H1 (cell line): ENCODE data around the gene GFRA4. TPM values are rescaled to one million over a fixed set of nuclear protein-coding genes. Genes with fewer than 3 reads are reported as not detected.

Experiments used
- CTCF ChIA-PET: fragments of 300-600 bp; sonication (Branson Sonifier 250); formaldehyde crosslinking; loops from one replicate; lab custom pipeline; 2021; ENCODE audit not compliant: partially characterized antibody; lab: Charles Lee
- POLR2A ChIA-PET: fragments of 300-600 bp; sonication (Branson Sonifier 250); formaldehyde crosslinking; loops from one replicate; lab custom pipeline; 2021; ENCODE audit warnings: inconsistent platforms; ENCODE audit not compliant: partially characterized antibody; lab: Charles Lee
- DNase-seq, 2 experiments: peaks; one replicate each; pipeline versions ENCODE4 v3.0.0 to v3.0.0-alpha.2; 2010 to 2022; ENCODE audit warnings: low spot score in 2 of 2, low read depth in 1 of 2, mixed read lengths in 1 of 2
- FAIRE-seq: peaks from 2 replicates; lab custom pipeline; 2011; peaks lifted over from hg19 to GRCh38; lab: Jason Lieb, UNC
- H2AFZ ChIP-seq: 2 replicates; pipeline ENCODE4 v1.8.1; 2012; ENCODE audit warnings: low read length, inconsistent platforms
- H2AK5ac ChIP-seq: 2 replicates; pipeline ENCODE4 v1.6.1; 2013; ENCODE audit warnings: low read depth, low read length
- H2BK120ac ChIP-seq: replicated peaks from 2 replicates; pipeline ENCODE3; 2013; ENCODE audit warnings: low read depth, low read length, inconsistent platforms
- H2BK12ac ChIP-seq: 2 replicates; pipeline ENCODE4 v1.6.1; 2013; ENCODE audit warnings: low read depth, low read length
- H2BK15ac ChIP-seq: 2 replicates; pipeline ENCODE4 v1.6.1; 2013; ENCODE audit warnings: low read length
- H2BK20ac ChIP-seq: 2 replicates; pipeline ENCODE4 v1.6.1; 2013; ENCODE audit warnings: low read length
- H2BK5ac ChIP-seq: 2 replicates; pipeline ENCODE4 v1.6.1; 2013; ENCODE audit warnings: low read depth, low read length
- H3K14ac ChIP-seq: 2 replicates; pipeline ENCODE4 v1.6.1; 2013; ENCODE audit warnings: inconsistent platforms; ENCODE audit not compliant: insufficient read length
- H3K18ac ChIP-seq: 2 replicates; pipeline ENCODE4 v1.6.1; 2013; ENCODE audit warnings: low read length; ENCODE audit errors: extremely low read depth
- H3K23ac ChIP-seq: 2 replicates; pipeline ENCODE4 v1.6.1; 2013; ENCODE audit warnings: inconsistent platforms; ENCODE audit not compliant: insufficient read length
- H3K23me2 ChIP-seq: 2 replicates; pipeline ENCODE4 v1.6.1; 2013; ENCODE audit warnings: low read depth, low read length
- H3K27ac ChIP-seq: 2 replicates; pipeline ENCODE4 v1.6.1; 2011; ENCODE audit warnings: low read depth, low read length, inconsistent platforms
- H3K27me3 ChIP-seq, 4 experiments: replicated peaks in 1 of 4; 1 replicate in 1 of 4; 2 replicates in 3 of 4; pipeline versions ENCODE4 v1.6.1 to v1.8.1; 2011 to 2013; ENCODE audit warnings: low read length in 3 of 4, mild to moderate bottlenecking in 3 of 4, inconsistent platforms in 2 of 4, mixed read lengths in 2 of 4, moderate library complexity in 1 of 4; ENCODE audit not compliant: control insufficient read depth in 3 of 4, insufficient read depth in 3 of 4; ENCODE audit errors: extremely low read depth in 1 of 4
- H3K36me3 ChIP-seq, 4 experiments: 2 replicates each; pipeline versions ENCODE4 v1.6.1 to v1.8.1; 2011 to 2013; ENCODE audit warnings: mild to moderate bottlenecking in 4 of 4, low read length in 3 of 4, moderate library complexity in 2 of 4, control low read depth in 1 of 4, inconsistent platforms in 1 of 4; ENCODE audit not compliant: insufficient read depth in 4 of 4, control insufficient read depth in 2 of 4
- H3K4ac ChIP-seq: replicated peaks from 2 replicates; pipeline ENCODE3; 2013; ENCODE audit warnings: low read length, low read depth, mixed read lengths, inconsistent platforms; ENCODE audit not compliant: insufficient read length
- H3K4me1 ChIP-seq, 4 experiments: replicated peaks in 1 of 4; 1 replicate in 1 of 4; 2 replicates in 3 of 4; pipeline versions ENCODE4 v1.6.1 to v1.8.1; 2011 to 2013; ENCODE audit warnings: low read length in 3 of 4, inconsistent platforms in 2 of 4, mixed read lengths in 1 of 4; ENCODE audit not compliant: insufficient read depth in 4 of 4, control insufficient read depth in 3 of 4
- H3K4me2 ChIP-seq, 2 experiments: 2 replicates each; pipeline versions ENCODE4 v1.6.1 to v1.8.1; 2011 to 2013; ENCODE audit warnings: low read depth in 2 of 2, low read length in 2 of 2, control low read depth in 1 of 2, inconsistent platforms in 1 of 2, mild to moderate bottlenecking in 1 of 2; ENCODE audit not compliant: insufficient read depth in 1 of 2
- H3K4me3 ChIP-seq, 4 experiments: fragments of 200-600, 300-600 bp in 1 of 4; sonication (generic), shearing (Covaris generic), sonication (Bioruptor Twin) in 1 of 4; 2 replicates each; pipeline versions ENCODE4 v1.5.1 to v1.8.1; 2011 to 2016; ENCODE audit warnings: low read length in 4 of 4, low read depth in 3 of 4, control low read depth in 2 of 4, inconsistent platforms in 2 of 4, mild to moderate bottlenecking in 2 of 4, mixed read lengths in 1 of 4, moderate library complexity in 1 of 4; ENCODE audit not compliant: insufficient read depth in 2 of 4; ENCODE audit errors: extremely low read depth in 1 of 4
- H3K56ac ChIP-seq: replicated peaks from 2 replicates; pipeline ENCODE3; 2013; ENCODE audit warnings: low read depth, mild to moderate bottlenecking, mixed read lengths, low read length, inconsistent platforms; ENCODE audit not compliant: insufficient read length
- H3K79me1 ChIP-seq: 2 replicates; pipeline ENCODE4 v1.6.1; 2013; ENCODE audit warnings: low read depth, low read length, control low read depth
- H3K79me2 ChIP-seq, 2 experiments: 2 replicates each; pipeline versions ENCODE4 v1.6.1 to v1.8.1; 2012 to 2013; ENCODE audit warnings: low read length in 2 of 2, mild to moderate bottlenecking in 2 of 2, inconsistent platforms in 1 of 2; ENCODE audit not compliant: insufficient read depth in 2 of 2, control insufficient read depth in 1 of 2
- H3K9ac ChIP-seq, 4 experiments: replicated peaks in 1 of 4; 1 replicate in 1 of 4; 2 replicates in 3 of 4; pipeline versions ENCODE4 v1.6.1 to v1.8.1; 2011 to 2013; ENCODE audit warnings: low read depth in 3 of 4, low read length in 3 of 4, control low read depth in 2 of 4, mild to moderate bottlenecking in 2 of 4, moderate library complexity in 2 of 4, inconsistent platforms in 1 of 4; ENCODE audit errors: extremely low read depth in 1 of 4
- H3K9me3 ChIP-seq, 2 experiments: 2 replicates each; pipeline versions ENCODE4 v1.6.1 to v1.8.1; 2012 to 2013; ENCODE audit warnings: mild to moderate bottlenecking in 2 of 2, moderate library complexity in 2 of 2, control low read depth in 1 of 2, inconsistent platforms in 1 of 2, low read depth in 1 of 2, low read length in 1 of 2, mixed read lengths in 1 of 2; ENCODE audit not compliant: insufficient read depth in 2 of 2
- H4K20me1 ChIP-seq, 2 experiments: replicated peaks in 1 of 2; 2 replicates each; pipeline versions ENCODE3 to v1.8.1; 2011 to 2013; ENCODE audit warnings: inconsistent platforms in 2 of 2, low read length in 2 of 2, mild to moderate bottlenecking in 1 of 2; ENCODE audit not compliant: insufficient read depth in 2 of 2, control insufficient read depth in 1 of 2
- H4K5ac ChIP-seq: 2 replicates; pipeline ENCODE4 v1.6.1; 2013; ENCODE audit warnings: low read length, low read depth, mixed read lengths, inconsistent platforms; ENCODE audit not compliant: insufficient read length
- H4K8ac ChIP-seq: 2 replicates; pipeline ENCODE4 v1.8.0; 2013; ENCODE audit warnings: mild to moderate bottlenecking, moderate library complexity, low read length, inconsistent platforms; ENCODE audit not compliant: insufficient read depth; ENCODE audit errors: extremely low read depth
- H4K91ac ChIP-seq: replicated peaks from 2 replicates; pipeline ENCODE3; 2013; ENCODE audit warnings: low read length, mixed read lengths, inconsistent platforms; ENCODE audit not compliant: insufficient read length
- ATF3 ChIP-seq: IDR thresholded peaks from 2 replicates; pipeline ENCODE4 v1.6.1; 2011; ENCODE audit warnings: low read depth, mild to moderate bottlenecking, low read length; ENCODE audit not compliant: insufficient read depth
- E2F6 ChIP-seq: IDR thresholded peaks from 2 replicates; pipeline ENCODE4 v1.6.1; 2012; ENCODE audit warnings: inconsistent platforms
- NANOG ChIP-seq: IDR thresholded peaks from 2 replicates; pipeline ENCODE4 v1.6.1; 2011; ENCODE audit warnings: low read length, low read depth, mild to moderate bottlenecking, inconsistent platforms; ENCODE audit not compliant: insufficient read depth, poor library complexity, severe bottlenecking
- SP4 ChIP-seq: IDR thresholded peaks from 2 replicates; pipeline ENCODE4 v1.6.1; 2012; ENCODE audit warnings: low read length, inconsistent platforms
- WGBS, 2 experiments: shearing (Covaris generic) in 1 of 2; methylation state at CpG; one replicate each; pipeline versions ENCODE4 v1.1.6 to v1.1.7; 2013 to 2015; ENCODE audit warnings: low lambda C conversion rate in 2 of 2, mixed read lengths in 2 of 2, inconsistent platforms in 1 of 2, low coverage in 1 of 2, missing lambda C conversion rate in 1 of 2; ENCODE audit not compliant: insufficient replicate concordance in 2 of 2, insufficient coverage in 1 of 2, insufficient read length in 1 of 2; ENCODE audit errors: extremely low coverage in 1 of 2, missing lambda C conversion rate in 1 of 2; 5-methylcytosine and 5-hydroxymethylcytosine counted together
- polyA plus RNA-seq, 7 experiments: library from polyadenylated mRNA; depleted of rRNA in 3 of 7; stranded (reverse) in 5 of 7; unstranded in 2 of 7; fragments of >200 nt in 5 of 7; fragments of 200-250 nt in 2 of 7; gene quantifications; 1 replicate in 5 of 7; 2 replicates in 1 of 7; 4 replicates in 1 of 7; pipeline versions ENCODE4 v1.2.1 to v1.2.3, GENCODE V29; 2011 to 2013; ENCODE audit warnings: missing spikeins in 2 of 7, mixed read lengths in 2 of 7
- total RNA-seq: library from RNA; stranded (reverse); fragmentation: NEBNext Ultra II Directional; extraction: Animal tissue kit (Norgen Biotek cat#: 25700); gene quantifications from 2 replicates; pipeline ENCODE4 v1.2.1, GENCODE V29; 2021

Gene GFRA4
- total and polyA plus RNA-seq, 2 of the 8 experiments (the other 6 are each of a cell fraction or from before 2014, with no cell fraction given), result 0.05 TPM; not detected in 1

- TF ChIP-seq E2F6 (peak; percentile 58), NANOG (no peak), SP4 (no peak), ATF3 (no peak)
- TF ChIP-seq, all 59 proteins: peak for 1
- no peaks in the 10 kb centered on the region for H3K4me1 ChIP-seq
Observed at GRCh38 chr20:3704087-3704486, 40.9 kb upstream of the GFRA4 start.

More at GRCh38 chr20:3704087-3704486, 40.9 kb upstream of the GFRA4 start:
- Histone ChIP-seq H2BK5ac (no peak overlapping the region), H4K5ac (no peak overlapping the region), H3K4ac (no peak overlapping the region), H3K36me3 (no peaks in the 10 kb centered on the region), H2BK20ac (no peak overlapping the region), H3K9ac (no peak overlapping the region), H2BK12ac (no peak overlapping the region), H3K23ac (no peak overlapping the region), H3K14ac (no peak overlapping the region), H3K27me3 (no peaks in the 10 kb centered on the region; a peak in 1 of 7 replicates), H2AK5ac (no peak overlapping the region), H3K56ac (no peak overlapping the region), H2BK15ac (no peak overlapping the region), H3K9me3 (no peaks in the 10 kb centered on the region), H3K79me2 (no peaks in the 10 kb centered on the region), H4K91ac (no peak overlapping the region), H3K79me1 (no peaks in the 10 kb centered on the region), H3K4me3 (no peak overlapping the region), H3K23me2 (no peaks in the 10 kb centered on the region), H2BK120ac (no peak overlapping the region), H3K27ac (no peak overlapping the region), H3K18ac (no peak overlapping the region), H3K4me2 (no peak overlapping the region), H4K20me1 (no peaks in the 10 kb centered on the region), H4K8ac (0 out of 2 replicates have a peak overlapping the region, but pooled peaks have one; percentile 25), H2AFZ (no peak overlapping the region)
- DNase-seq (no peak), FAIRE-seq (no peak)
- WGBS, 2 experiments, result 87% methylated on average over 5 of the region's 5 CpGs; no CpG with 5 or more reads in 1 of the 2 experiments
- CTCF ChIA-PET, result interaction anchor here (0.7 to 45.1 kb wide), 6 partner anchors 4 to 256 kb away, joined by 3 to 1432 read pairs (median 3); partner anchors contain the start of genes ADAM33 and SIGLEC1
- POLR2A ChIA-PET, result interaction anchor here (0.8 to 1.4 kb wide), 2 partner anchors 36 to 47 kb away, joined by 4 to 5 read pairs; no protein-coding TSS in a partner anchor
